OCI-LY3 (cell line): Measurements from ENCODE around the gene MRPS27.

Experiments
- EZH2phosphoT487 ChIP-seq: fragments of 200-600 bp; shearing (Covaris generic); IDR thresholded peaks from 2 replicates; pipeline ENCODE4 v1.6.1; 2018; ENCODE audit warnings: antibody characterized with exemption, mixed run types, low read depth
- TF ChIP-seq, protein P1 (sequence below): fragments of 200-600, 300-600 bp; sonication (generic); IDR thresholded peaks from 2 replicates; pipeline ENCODE4 v1.5.1; 2014; ENCODE audit warnings: antibody characterized with exemption, low read length, low read depth

DNA sequence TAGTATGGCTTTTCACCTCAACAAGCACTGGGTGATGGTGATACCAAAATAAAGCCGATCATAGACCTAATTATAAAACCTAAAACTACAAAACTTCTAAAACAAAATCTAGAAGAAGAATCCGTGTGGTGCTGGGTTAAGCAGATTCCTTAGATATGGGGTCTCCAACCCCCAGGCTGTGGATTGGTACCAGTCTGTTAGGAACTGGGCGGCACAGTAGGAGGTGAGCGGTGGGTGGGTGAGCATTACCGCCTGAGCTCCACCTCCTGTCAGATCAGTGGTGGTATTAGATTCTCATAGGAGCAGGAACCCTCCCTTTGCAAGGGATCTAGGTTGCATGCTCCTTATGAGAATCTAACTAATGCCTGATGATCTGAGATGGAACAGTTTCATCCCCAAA is 33.2 kb downstream of the MRPS27 start:
- no peak for TF ChIP-seq EZH2phosphoT487
- TF ChIP-seq, protein P1, sequence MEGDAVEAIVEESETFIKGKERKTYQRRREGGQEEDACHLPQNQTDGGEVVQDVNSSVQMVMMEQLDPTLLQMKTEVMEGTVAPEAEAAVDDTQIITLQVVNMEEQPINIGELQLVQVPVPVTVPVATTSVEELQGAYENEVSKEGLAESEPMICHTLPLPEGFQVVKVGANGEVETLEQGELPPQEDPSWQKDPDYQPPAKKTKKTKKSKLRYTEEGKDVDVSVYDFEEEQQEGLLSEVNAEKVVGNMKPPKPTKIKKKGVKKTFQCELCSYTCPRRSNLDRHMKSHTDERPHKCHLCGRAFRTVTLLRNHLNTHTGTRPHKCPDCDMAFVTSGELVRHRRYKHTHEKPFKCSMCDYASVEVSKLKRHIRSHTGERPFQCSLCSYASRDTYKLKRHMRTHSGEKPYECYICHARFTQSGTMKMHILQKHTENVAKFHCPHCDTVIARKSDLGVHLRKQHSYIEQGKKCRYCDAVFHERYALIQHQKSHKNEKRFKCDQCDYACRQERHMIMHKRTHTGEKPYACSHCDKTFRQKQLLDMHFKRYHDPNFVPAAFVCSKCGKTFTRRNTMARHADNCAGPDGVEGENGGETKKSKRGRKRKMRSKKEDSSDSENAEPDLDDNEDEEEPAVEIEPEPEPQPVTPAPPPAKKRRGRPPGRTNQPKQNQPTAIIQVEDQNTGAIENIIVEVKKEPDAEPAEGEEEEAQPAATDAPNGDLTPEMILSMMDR = no peak
